Measurements from ENCODE around the gene ZNRF4. TPM values are rescaled to one million over a fixed set of nuclear protein-coding genes. Genes with fewer than 3 reads are reported as not detected.

ZNRF4 gene
- total RNA-seq, 1 donor from 2014 or later, result not detected

DNA sequence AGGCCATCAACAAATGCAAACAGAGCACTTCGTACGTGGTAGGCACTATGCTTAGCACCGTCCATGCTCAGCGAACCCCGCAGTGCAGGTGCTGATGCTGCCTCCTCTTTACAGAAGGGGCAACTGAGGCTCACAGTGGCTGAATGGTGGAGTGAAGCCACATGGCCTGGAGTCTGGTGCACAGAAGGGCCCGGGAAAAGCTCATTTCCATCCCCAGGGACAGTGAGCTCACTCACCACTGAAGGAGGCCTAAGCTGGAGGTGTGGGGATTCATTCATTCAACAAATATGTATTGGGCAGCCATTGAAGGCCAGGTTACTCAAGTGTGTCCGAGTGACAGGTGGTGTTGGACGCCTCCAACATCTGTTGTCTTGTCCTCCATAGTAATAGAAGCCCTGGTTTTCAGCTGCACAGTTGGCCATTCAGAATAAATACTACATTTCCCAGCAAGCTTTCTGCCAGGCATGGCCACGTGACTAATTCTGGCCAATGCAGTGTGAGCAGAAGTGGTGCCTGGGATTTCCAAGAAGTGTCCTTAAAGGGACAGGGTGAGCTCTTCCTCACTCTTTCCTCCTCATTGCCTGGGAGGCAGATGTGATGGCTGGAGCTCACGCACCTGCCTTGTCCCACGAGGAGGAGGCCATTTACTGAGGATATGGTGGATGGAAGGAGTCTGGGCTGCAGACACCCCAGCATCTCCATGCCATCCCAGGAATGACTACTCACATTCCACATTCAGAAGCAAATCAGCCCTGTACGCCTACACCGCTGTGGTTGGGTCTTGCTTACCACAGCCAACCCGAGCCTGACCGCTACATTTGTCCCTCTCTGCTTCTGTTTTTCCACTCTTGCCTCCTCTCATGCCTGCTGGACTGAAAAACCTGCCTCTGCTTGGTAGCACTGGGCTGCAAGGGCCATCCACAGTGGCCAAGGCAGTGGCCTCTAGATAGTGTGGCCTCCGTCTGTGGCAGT lies 2.3 kb upstream of the ZNRF4 start:
- Histone ChIP-seq H3K27me3 (ENCODE audit: control insufficient read depth in 3 of 3, insufficient read depth in 3 of 3, low read length in 3 of 3) (peaks cover 20 to 47% (median 40%) of the 10 kb centered on the region in 3 donors), H3K36me3 (ENCODE audit: control insufficient read depth in 3 of 3, insufficient read depth in 3 of 3, low read length in 3 of 3) (no peaks in the 10 kb centered on the region), H3K9ac (ENCODE audit: low read depth in 1 of 3, low read length in 3 of 3) (no peak overlapping the region), H3K4me1 (ENCODE audit: control insufficient read depth in 3 of 3, insufficient read depth in 3 of 3, low read length in 3 of 3) (no peaks in the 10 kb centered on the region), H3K27ac (ENCODE audit: low read depth, low read length) (no peak overlapping the region), H3K4me3 (ENCODE audit: low read length in 3 of 3) (no peak overlapping the region), H3K9me3 (ENCODE audit: control insufficient read depth in 3 of 3, low read length in 3 of 3) (peaks cover 3 to 9% (median 5%) of the 10 kb centered on the region in 3 donors)

DNA sequence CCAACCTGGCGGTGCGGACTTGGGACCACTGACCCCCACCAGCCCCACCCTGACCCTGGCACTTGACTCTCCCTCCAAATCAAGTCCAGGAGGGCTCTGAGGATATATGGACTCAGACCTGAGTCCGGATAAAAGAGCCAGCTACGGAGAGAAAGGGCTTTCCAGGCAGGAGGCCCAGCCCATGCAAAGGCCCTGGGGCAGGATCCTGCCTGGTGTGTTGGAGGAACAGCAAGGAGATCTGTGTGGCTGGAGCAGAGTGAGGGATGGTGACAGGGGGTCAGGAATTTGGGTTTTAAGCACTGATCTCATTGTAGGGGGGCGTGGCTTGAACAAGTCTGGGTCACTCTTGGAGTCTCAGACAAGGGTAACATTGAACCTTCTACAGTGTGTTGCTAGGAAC lies 474 bp upstream of the ZNRF4 start:
- Histone ChIP-seq H3K9ac (ENCODE audit: low read depth in 1 of 3, low read length in 3 of 3) (no peak overlapping the region), H3K4me3 (ENCODE audit: low read length in 3 of 3) (no peak overlapping the region), H3K27me3 (ENCODE audit: control insufficient read depth in 3 of 3, insufficient read depth in 3 of 3, low read length in 3 of 3) (peaks cover 10 to 38% (median 31%) of the 10 kb centered on the region in 3 donors), H3K4me1 (ENCODE audit: control insufficient read depth in 3 of 3, insufficient read depth in 3 of 3, low read length in 3 of 3) (no peaks in the 10 kb centered on the region), H3K27ac (ENCODE audit: low read depth, low read length) (no peak overlapping the region), H3K36me3 (ENCODE audit: control insufficient read depth in 3 of 3, insufficient read depth in 3 of 3, low read length in 3 of 3) (no peaks in the 10 kb centered on the region), H3K9me3 (ENCODE audit: control insufficient read depth in 3 of 3, low read length in 3 of 3) (peaks cover 3 to 9% (median 5%) of the 10 kb centered on the region in 3 donors)

DNA sequence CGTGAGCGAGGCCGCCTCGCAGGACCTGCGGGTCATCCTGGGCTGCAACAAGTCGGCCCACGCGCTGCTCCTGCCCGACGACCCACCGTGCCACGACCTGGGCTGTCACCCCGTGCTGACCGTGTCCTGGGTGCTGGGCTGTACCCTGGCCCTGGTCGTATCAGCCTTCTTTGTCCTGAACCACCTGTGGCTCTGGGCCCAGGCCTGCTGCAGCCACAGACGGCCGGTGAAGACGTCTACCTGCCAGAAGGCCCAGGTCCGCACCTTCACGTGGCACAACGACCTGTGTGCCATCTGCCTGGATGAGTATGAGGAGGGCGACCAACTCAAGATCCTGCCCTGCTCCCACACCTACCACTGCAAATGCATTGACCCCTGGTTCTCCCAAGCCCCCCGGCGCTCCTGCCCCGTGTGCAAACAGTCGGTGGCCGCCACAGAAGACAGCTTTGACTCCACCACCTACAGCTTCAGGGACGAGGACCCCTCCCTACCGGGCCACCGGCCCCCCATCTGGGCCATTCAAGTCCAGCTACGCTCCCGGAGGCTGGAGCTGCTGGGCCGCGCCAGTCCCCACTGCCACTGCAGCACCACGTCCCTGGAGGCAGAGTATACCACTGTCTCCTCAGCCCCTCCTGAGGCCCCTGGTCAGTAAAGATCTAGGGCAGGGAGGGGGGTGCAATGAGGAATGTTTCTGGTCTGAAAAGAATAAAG lies 1.1 kb downstream of the ZNRF4 start:
- H3K27ac ChIP-seq (ENCODE audit: low read depth, low read length), result no peak overlapping the region
- peaks cover 3 to 9% (median 5%) of the 10 kb centered on the region in 3 donors for H3K9me3 ChIP-seq (ENCODE audit: control insufficient read depth in 3 of 3, low read length in 3 of 3)
- H3K4me3 ChIP-seq (ENCODE audit: low read length in 3 of 3), result no peak overlapping the region
- H3K36me3 ChIP-seq (ENCODE audit: control insufficient read depth in 3 of 3, insufficient read depth in 3 of 3, low read length in 3 of 3), result no peaks in the 10 kb centered on the region
- H3K27me3 ChIP-seq (ENCODE audit: control insufficient read depth in 3 of 3, insufficient read depth in 3 of 3, low read length in 3 of 3), result peaks cover 7 to 23% (median 22%) of the 10 kb centered on the region in 3 donors
- H3K9ac ChIP-seq (ENCODE audit: low read depth in 1 of 3, low read length in 3 of 3), result no peak overlapping the region
- no peaks in the 10 kb centered on the region for H3K4me1 ChIP-seq (ENCODE audit: control insufficient read depth in 3 of 3, insufficient read depth in 3 of 3, low read length in 3 of 3)

DNA sequence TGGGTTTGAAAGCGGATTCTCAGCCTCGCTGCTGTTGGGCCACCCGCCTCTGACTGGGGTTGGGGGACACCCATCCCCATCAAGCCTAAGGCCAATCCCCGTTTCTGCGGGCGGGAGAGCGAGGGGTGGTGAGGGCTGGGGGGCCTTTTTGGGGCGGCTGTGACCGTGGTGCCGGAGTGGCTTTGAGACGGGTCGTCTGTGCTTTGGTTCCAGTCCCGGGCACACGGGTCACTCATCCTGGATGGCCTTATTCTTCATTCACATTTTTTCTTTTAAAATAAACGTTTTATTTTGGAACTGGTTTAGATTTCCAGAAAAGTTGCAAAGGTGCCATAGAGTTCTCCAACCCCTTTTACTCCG lies 1.6 kb downstream of the ZNRF4 start:
- peaks cover 7 to 22% (median 17%) of the 10 kb centered on the region in 3 donors for H3K27me3 ChIP-seq (ENCODE audit: control insufficient read depth in 3 of 3, insufficient read depth in 3 of 3, low read length in 3 of 3)
- H3K9me3 ChIP-seq (ENCODE audit: control insufficient read depth in 3 of 3, low read length in 3 of 3), result peaks cover 3 to 9% (median 5%) of the 10 kb centered on the region in 3 donors
- H3K36me3 ChIP-seq (ENCODE audit: control insufficient read depth in 3 of 3, insufficient read depth in 3 of 3, low read length in 3 of 3), result no peaks in the 10 kb centered on the region
- no peak overlapping the region for H3K4me3 ChIP-seq (ENCODE audit: low read length in 3 of 3)
- H3K4me1 ChIP-seq (ENCODE audit: control insufficient read depth in 3 of 3, insufficient read depth in 3 of 3, low read length in 3 of 3), result no peaks in the 10 kb centered on the region
- no peak overlapping the region for H3K27ac ChIP-seq (ENCODE audit: low read depth, low read length)
- H3K9ac ChIP-seq (ENCODE audit: low read depth in 1 of 3, low read length in 3 of 3), result no peak overlapping the region

DNA sequence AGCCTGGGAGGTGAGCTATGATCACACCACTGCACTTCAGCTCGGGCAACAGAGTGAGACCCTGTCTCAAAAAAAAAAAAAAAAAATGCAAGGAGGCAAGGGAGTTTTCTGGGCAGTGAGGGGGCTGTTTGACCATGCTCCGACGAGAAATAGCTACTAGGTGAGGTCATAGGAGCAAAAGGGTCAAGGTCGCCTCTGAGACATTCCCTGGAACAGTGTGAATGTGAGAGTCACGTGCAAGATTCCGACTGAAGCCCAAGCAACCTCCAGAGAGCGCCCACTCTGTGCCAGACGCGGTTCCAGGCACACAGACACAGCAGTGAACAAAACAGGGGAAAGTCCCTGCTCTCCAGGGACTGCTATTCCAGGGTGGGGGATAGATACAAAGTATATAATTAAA lies 2.5 kb downstream of the ZNRF4 start:
- Histone ChIP-seq H3K9ac (ENCODE audit: low read depth in 1 of 3, low read length in 3 of 3) (no peak overlapping the region), H3K4me3 (ENCODE audit: low read length in 3 of 3) (no peak overlapping the region), H3K36me3 (ENCODE audit: control insufficient read depth in 3 of 3, insufficient read depth in 3 of 3, low read length in 3 of 3) (no peaks in the 10 kb centered on the region), H3K27ac (ENCODE audit: low read depth, low read length) (no peak overlapping the region), H3K27me3 (ENCODE audit: control insufficient read depth in 3 of 3, insufficient read depth in 3 of 3, low read length in 3 of 3) (peaks cover 4 to 22% (median 16%) of the 10 kb centered on the region in 3 donors), H3K9me3 (ENCODE audit: control insufficient read depth in 3 of 3, low read length in 3 of 3) (peaks cover 3 to 6% (median 5%) of the 10 kb centered on the region in 3 donors), H3K4me1 (ENCODE audit: control insufficient read depth in 3 of 3, insufficient read depth in 3 of 3, low read length in 3 of 3) (no peaks in the 10 kb centered on the region)

DNA sequence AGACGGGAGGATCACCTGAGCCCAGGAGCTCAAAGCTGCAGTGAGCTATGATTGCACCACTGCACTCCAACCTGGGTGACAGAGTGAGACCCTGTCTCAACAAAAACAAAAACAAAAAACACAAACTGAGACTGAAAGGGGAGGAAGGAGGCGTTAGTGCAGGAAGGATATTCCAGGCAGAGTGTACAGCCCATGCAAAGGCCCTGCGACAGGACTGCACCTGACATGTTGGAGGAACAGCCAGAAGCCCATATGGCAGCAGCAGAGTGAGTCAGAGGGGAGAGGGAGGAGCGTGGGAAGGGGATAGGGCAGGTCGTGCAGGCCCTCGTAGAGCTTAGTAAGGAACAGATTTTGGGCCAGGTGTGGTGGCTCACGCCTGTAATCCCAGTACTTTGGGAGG lies 3.2 kb downstream of the ZNRF4 start:
- Histone ChIP-seq H3K4me3 (ENCODE audit: low read length in 3 of 3) (no peak overlapping the region), H3K27ac (ENCODE audit: low read depth, low read length) (no peak overlapping the region), H3K36me3 (ENCODE audit: control insufficient read depth in 3 of 3, insufficient read depth in 3 of 3, low read length in 3 of 3) (no peaks in the 10 kb centered on the region), H3K27me3 (ENCODE audit: control insufficient read depth in 3 of 3, insufficient read depth in 3 of 3, low read length in 3 of 3) (peaks cover 0 to 17% (median 16%) of the 10 kb centered on the region in 3 donors), H3K9me3 (ENCODE audit: control insufficient read depth in 3 of 3, low read length in 3 of 3) (no peaks in the 10 kb centered on the region), H3K4me1 (ENCODE audit: control insufficient read depth in 3 of 3, insufficient read depth in 3 of 3, low read length in 3 of 3) (no peaks in the 10 kb centered on the region), H3K9ac (ENCODE audit: low read depth in 1 of 3, low read length in 3 of 3) (no peak overlapping the region)

DNA sequence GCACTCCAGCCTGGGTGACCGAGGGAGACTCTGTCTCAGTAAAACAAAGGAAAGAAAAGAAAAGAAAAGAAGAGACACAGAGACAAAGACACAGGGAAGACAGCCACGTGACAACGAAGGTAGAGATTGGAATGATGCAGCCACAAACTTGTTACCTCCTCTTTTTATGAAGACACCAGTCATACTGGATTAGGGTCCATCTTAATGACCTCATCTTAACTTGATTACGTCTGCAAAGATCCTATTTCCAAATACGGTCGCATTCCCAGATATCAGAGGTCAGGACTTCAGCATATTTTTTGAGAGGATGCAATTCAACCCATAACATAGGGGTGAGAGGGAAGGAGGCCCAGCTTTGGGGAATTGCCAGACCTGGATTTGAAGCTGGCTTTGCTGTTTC lies 4.1 kb downstream of the ZNRF4 start:
- Histone ChIP-seq H3K36me3 (ENCODE audit: control insufficient read depth in 3 of 3, insufficient read depth in 3 of 3, low read length in 3 of 3) (no peaks in the 10 kb centered on the region), H3K4me1 (ENCODE audit: control insufficient read depth in 3 of 3, insufficient read depth in 3 of 3, low read length in 3 of 3) (no peaks in the 10 kb centered on the region), H3K9me3 (ENCODE audit: control insufficient read depth in 3 of 3, low read length in 3 of 3) (no peaks in the 10 kb centered on the region), H3K27me3 (ENCODE audit: control insufficient read depth in 3 of 3, insufficient read depth in 3 of 3, low read length in 3 of 3) (peaks cover 0 to 19% (median 12%) of the 10 kb centered on the region in 3 donors), H3K9ac (ENCODE audit: low read depth in 1 of 3, low read length in 3 of 3) (no peak overlapping the region), H3K4me3 (ENCODE audit: low read length in 3 of 3) (no peak overlapping the region), H3K27ac (ENCODE audit: low read depth, low read length) (no peak overlapping the region)

DNA sequence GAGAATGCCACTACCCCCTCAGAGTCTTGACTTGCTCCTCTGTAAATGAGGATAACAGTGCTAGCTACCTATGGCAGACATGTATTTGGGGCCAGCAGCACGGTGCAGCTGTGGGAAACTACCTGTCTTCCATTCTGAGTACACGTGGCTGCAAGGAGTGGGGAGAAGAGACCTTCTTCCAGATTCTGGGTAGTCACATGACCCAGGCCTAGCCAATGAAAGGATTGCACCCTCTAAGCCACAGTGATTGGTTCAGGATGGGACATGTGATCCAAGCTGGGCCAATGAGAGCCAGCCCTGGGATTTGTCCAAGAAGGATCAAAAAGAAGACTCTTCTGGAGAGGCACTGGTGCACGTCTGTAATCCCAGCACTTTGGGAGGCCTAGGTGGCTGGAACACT lies 5.5 kb downstream of the ZNRF4 start:
- Histone ChIP-seq H3K27me3 (ENCODE audit: control insufficient read depth in 3 of 3, insufficient read depth in 3 of 3, low read length in 3 of 3) (peaks cover 0 to 11% (median 2%) of the 10 kb centered on the region in 3 donors), H3K4me3 (ENCODE audit: low read length in 3 of 3) (no peak overlapping the region), H3K4me1 (ENCODE audit: control insufficient read depth in 3 of 3, insufficient read depth in 3 of 3, low read length in 3 of 3) (no peaks in the 10 kb centered on the region)

DNA sequence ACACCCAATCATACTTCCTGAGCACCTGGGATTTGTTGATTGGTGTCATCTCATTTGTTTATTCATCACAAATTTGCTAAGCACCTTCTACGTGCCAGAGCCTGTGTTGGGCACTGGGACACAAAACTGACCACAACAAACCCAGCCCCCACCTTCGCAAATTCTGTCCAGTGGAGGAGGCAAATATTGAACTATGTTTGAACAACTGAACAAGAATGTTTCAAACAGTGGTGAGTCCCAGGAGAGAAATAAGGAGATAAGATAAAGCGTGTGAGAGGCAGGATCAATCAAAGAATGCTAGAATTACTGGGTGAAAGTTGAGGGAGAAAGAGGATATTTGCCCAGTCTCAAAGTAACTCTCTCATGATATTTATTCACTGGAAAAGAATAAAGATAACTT lies 8.7 kb downstream of the ZNRF4 start:
- Histone ChIP-seq H3K27me3 (ENCODE audit: control insufficient read depth in 3 of 3, insufficient read depth in 3 of 3, low read length in 3 of 3) (peaks cover 0 to 13% (median 10%) of the 10 kb centered on the region in 3 donors), H3K27ac (ENCODE audit: low read depth, low read length) (no peak overlapping the region), H3K36me3 (ENCODE audit: control insufficient read depth in 3 of 3, insufficient read depth in 3 of 3, low read length in 3 of 3) (no peaks in the 10 kb centered on the region), H3K4me1 (ENCODE audit: control insufficient read depth in 3 of 3, insufficient read depth in 3 of 3, low read length in 3 of 3) (peaks cover 0 to 2% (median 0%) of the 10 kb centered on the region in 3 donors), H3K4me3 (ENCODE audit: low read length in 3 of 3) (no peak overlapping the region), H3K9me3 (ENCODE audit: control insufficient read depth in 3 of 3, low read length in 3 of 3) (no peaks in the 10 kb centered on the region), H3K9ac (ENCODE audit: low read depth in 1 of 3, low read length in 3 of 3) (no peak overlapping the region)

More for the DNA sequence above, 5.5 kb downstream of the ZNRF4 start:
- no peaks in the 10 kb centered on the region for H3K9me3 ChIP-seq (ENCODE audit: control insufficient read depth in 3 of 3, low read length in 3 of 3)
- H3K27ac ChIP-seq (ENCODE audit: low read depth, low read length), result no peak overlapping the region
- no peaks in the 10 kb centered on the region for H3K36me3 ChIP-seq (ENCODE audit: control insufficient read depth in 3 of 3, insufficient read depth in 3 of 3, low read length in 3 of 3)
- H3K9ac ChIP-seq (ENCODE audit: low read depth in 1 of 3, low read length in 3 of 3), result no peak overlapping the region

DNA sequence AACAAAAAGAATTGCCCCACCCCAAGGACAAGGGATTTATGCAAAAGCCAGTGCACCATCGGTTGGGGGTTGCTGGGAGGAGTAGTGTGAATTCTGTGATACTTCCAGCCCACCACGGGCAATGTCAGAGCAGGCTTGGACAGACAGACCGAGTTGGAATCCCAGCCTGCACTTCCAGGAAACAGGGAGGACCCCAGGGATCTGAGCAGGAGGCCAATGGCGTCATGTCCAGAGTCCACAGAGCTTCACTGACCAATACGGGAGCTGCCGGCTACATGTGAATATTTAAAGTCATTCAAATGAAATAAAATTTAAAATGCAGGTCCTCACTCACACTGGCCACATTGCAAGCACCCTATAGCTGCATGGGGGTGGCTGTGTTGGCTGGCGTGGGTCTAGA lies 10.9 kb downstream of the ZNRF4 start:
- H3K36me3 ChIP-seq (ENCODE audit: control insufficient read depth in 3 of 3, insufficient read depth in 3 of 3, low read length in 3 of 3), result no peaks in the 10 kb centered on the region
- no peaks in the 10 kb centered on the region for H3K9me3 ChIP-seq (ENCODE audit: control insufficient read depth in 3 of 3, low read length in 3 of 3)
- H3K27me3 ChIP-seq (ENCODE audit: control insufficient read depth in 3 of 3, insufficient read depth in 3 of 3, low read length in 3 of 3), result peaks cover 3 to 14% (median 13%) of the 10 kb centered on the region in 3 donors
- no peak overlapping the region for H3K9ac ChIP-seq (ENCODE audit: low read depth in 1 of 3, low read length in 3 of 3)
- H3K27ac ChIP-seq (ENCODE audit: low read depth, low read length), result no peak overlapping the region
- peaks cover 0 to 2% (median 0%) of the 10 kb centered on the region in 3 donors for H3K4me1 ChIP-seq (ENCODE audit: control insufficient read depth in 3 of 3, insufficient read depth in 3 of 3, low read length in 3 of 3)
- H3K4me3 ChIP-seq (ENCODE audit: low read length in 3 of 3), result no peak overlapping the region

Measured in skeletal muscle tissue (tissue), 4 donors.